Measurements from ENCODE around the gene SLC9A3.

The SLC9A3 gene

GRCh38 chr5:455806-456205 lies 68.4 kb downstream of the SLC9A3 start:
- DNase-seq, result no peak

- DNase-seq, result no peak
Observed at GRCh38 chr5:454936-455335, 69.3 kb downstream of the SLC9A3 start.

GRCh38 chr5:453725-454481 lies 70.3 kb downstream of the SLC9A3 start:
- DNase-seq, result no peak

- DNase-seq, result no peak
Observed at GRCh38 chr5:452978-453710, 71.1 kb downstream of the SLC9A3 start.

- DNase-seq, result no peak
Observed at GRCh38 chr5:451587-452458, 72.4 kb downstream of the SLC9A3 start.

- DNase-seq, result no peak
Observed at GRCh38 chr5:449151-449550, 75.1 kb downstream of the SLC9A3 start.

GRCh38 chr5:448766-449090 lies 75.5 kb downstream of the SLC9A3 start:
- no peak for DNase-seq

- DNase-seq, result no peak
Observed at GRCh38 chr5:448061-448765, 76.0 kb downstream of the SLC9A3 start.

- DNase-seq, result no peak
Observed at GRCh38 chr5:447501-447900, 76.7 kb downstream of the SLC9A3 start.

GRCh38 chr5:446883-447263 lies 77.4 kb downstream of the SLC9A3 start:
- peak; percentile 9 for DNase-seq

GRCh38 chr5:446066-446882 lies 78.0 kb downstream of the SLC9A3 start:
- DNase-seq, result no peak

GRCh38 chr5:445591-445990 lies 78.7 kb downstream of the SLC9A3 start:
- DNase-seq, result no peak

- DNase-seq, result no peak
Observed at GRCh38 chr5:444226-444625, 80.0 kb downstream of the SLC9A3 start.

- DNase-seq, result peak; percentile 64
Observed at GRCh38 chr5:443239-444151, 80.8 kb downstream of the SLC9A3 start.

- peak; percentile 61 for DNase-seq
Observed at GRCh38 chr5:442335-443238, 81.7 kb downstream of the SLC9A3 start, which contains the start of gene EXOC3. EXOC3 (plus strand) TSS chr5:443176; CDS start chr5:446206, 3,030 bp downstream.

- DNase-seq, result no peak
Observed at GRCh38 chr5:441996-442334, 82.3 kb downstream of the SLC9A3 start.

GRCh38 chr5:440401-441201 lies 83.6 kb downstream of the SLC9A3 start:
- no peak for DNase-seq

- DNase-seq, result no peak
Observed at GRCh38 chr5:439636-440035, 84.6 kb downstream of the SLC9A3 start.

- DNase-seq, result no peak
Observed at GRCh38 chr5:439181-439580, 85.1 kb downstream of the SLC9A3 start.
